SU-DHL-6 (cell line): ENCODE results near the gene AMTN.

Experiments
- H2AFZ ChIP-seq: fragments of 200-600 bp; sonication (generic); 2 replicates; pipeline ENCODE4 v1.6.1; 2014; ENCODE audit warnings: low read depth, mild to moderate bottlenecking, moderate library complexity, mixed read lengths, antibody characterized with exemption, low read length; ENCODE audit not compliant: severe bottlenecking
- H3F3A ChIP-seq: fragments of 200-600 bp; shearing (Covaris generic); 2 replicates; pipeline ENCODE4 v1.6.0; 2016; ENCODE audit warnings: antibody characterized with exemption, mild to moderate bottlenecking; ENCODE audit not compliant: insufficient read depth
- H3K27ac ChIP-seq: fragments of 200-600 bp; sonication (generic); 2 replicates; pipeline ENCODE4 v1.5.1; 2016; ENCODE audit warnings: low read depth, mild to moderate bottlenecking, low read length, moderate library complexity, mixed read lengths
- H3K27me3 ChIP-seq: fragments of 200-600 bp; sonication (generic), shearing (Covaris generic); 2 replicates; pipeline ENCODE4 v1.6.0; 2014; ENCODE audit warnings: mild to moderate bottlenecking, low read length
- H3K36me3 ChIP-seq: fragments of 200-600 bp; sonication (generic); 2 replicates; pipeline ENCODE4 v1.6.1; 2014; ENCODE audit warnings: mild to moderate bottlenecking, low read length, mixed read lengths
- H3K4me2 ChIP-seq: fragments of 300-600, 200-600 bp; shearing (Covaris generic), sonication (generic); 2 replicates; pipeline ENCODE4 v1.6.0; 2014; ENCODE audit warnings: low read length, low read depth, mild to moderate bottlenecking; ENCODE audit not compliant: poor library complexity, severe bottlenecking
- H3K4me3 ChIP-seq: fragments of 200-600 bp; sonication (generic); 2 replicates; pipeline ENCODE4 v1.5.1; 2014; ENCODE audit warnings: antibody characterized with exemption, low read length, mild to moderate bottlenecking, mixed read lengths; ENCODE audit not compliant: insufficient read depth, poor library complexity, severe bottlenecking
- H3K79me2 ChIP-seq: fragments of 200-600 bp; sonication (generic); 2 replicates; pipeline ENCODE4 v1.6.1; 2014; ENCODE audit warnings: mild to moderate bottlenecking, low read length, moderate library complexity; ENCODE audit not compliant: insufficient read depth
- H3K9ac ChIP-seq: fragments of 200-600 bp; sonication (generic); 2 replicates; pipeline ENCODE4 v1.7.0; 2014; ENCODE audit warnings: mild to moderate bottlenecking, low read length
- H3K9me2 ChIP-seq: fragments of 200-600 bp; sonication (generic); replicated peaks from 2 replicates; pipeline ENCODE4 v1.6.1; 2014; ENCODE audit warnings: low read length; ENCODE audit not compliant: insufficient read depth
- H3K9me3 ChIP-seq: fragments of 200-600 bp; sonication (generic); 2 replicates; pipeline ENCODE4 v1.6.1; 2014; ENCODE audit warnings: low read length, mixed read lengths; ENCODE audit not compliant: insufficient read depth
- H4K20me1 ChIP-seq: fragments of 200-600 bp; sonication (generic); 2 replicates; pipeline ENCODE4 v1.6.1; 2014; ENCODE audit warnings: low read depth, mild to moderate bottlenecking, antibody characterized with exemption, low read length, moderate library complexity, mixed read lengths
- EZH2phosphoT487 ChIP-seq: fragments of 200-600 bp; sonication (generic), shearing (Covaris generic); conservative IDR thresholded peaks from 2 replicates; pipeline ENCODE4 v1.6.1; 2018; ENCODE audit warnings: mild to moderate bottlenecking, antibody characterized with exemption, low read length, moderate library complexity, mixed read lengths
- TF ChIP-seq, protein P1 (sequence below): fragments of 200-600 bp; sonication (generic); IDR thresholded peaks from one replicate; pipeline ENCODE4 v1.5.1; 2017; ENCODE audit warnings: antibody characterized with exemption, mild to moderate bottlenecking, low read length, moderate library complexity; ENCODE audit not compliant: insufficient read depth, poor library complexity, severe bottlenecking

The AMTN gene

DNA sequence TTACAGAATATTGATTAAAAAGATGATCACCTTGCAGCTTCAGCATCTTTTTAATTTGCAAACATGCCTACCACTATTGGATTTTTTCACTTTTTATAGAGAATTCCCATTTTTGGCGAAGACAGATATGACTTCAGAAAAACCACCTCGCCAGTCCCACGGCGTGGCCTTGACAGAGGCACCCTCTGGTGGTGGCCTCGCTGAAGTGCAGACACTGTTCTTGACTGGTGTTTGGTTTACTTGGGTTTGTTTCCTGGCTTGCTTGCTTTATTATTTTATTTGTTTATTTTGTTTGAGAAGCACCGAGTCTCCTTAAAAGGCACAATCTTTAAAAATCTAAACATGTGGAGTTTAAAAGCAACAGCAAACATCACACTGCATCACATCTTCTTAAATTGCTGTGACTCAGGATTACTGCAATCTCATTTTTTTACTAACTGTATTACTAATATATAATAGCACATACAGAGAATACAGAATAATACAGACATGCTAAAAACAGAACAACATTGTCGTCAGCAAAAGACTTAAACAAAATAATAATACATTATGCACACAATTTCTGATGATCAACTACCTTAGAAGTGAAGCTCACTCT lies 13.1 kb upstream of the AMTN start:
- Histone ChIP-seq H3K9me2 (no peaks in the 10 kb centered on the region), H2AFZ (no peak overlapping the region), H3K4me2 (no peak overlapping the region), H3K4me3 (no peak overlapping the region), H3F3A (no peaks in the 10 kb centered on the region), H3K27ac (no peak overlapping the region), H3K9ac (no peak overlapping the region), H3K27me3 (no peaks in the 10 kb centered on the region), H3K9me3 (no peaks in the 10 kb centered on the region), H3K79me2 (no peaks in the 10 kb centered on the region), H4K20me1 (no peaks in the 10 kb centered on the region), H3K36me3 (no peaks in the 10 kb centered on the region)
- TF ChIP-seq, protein P1, sequence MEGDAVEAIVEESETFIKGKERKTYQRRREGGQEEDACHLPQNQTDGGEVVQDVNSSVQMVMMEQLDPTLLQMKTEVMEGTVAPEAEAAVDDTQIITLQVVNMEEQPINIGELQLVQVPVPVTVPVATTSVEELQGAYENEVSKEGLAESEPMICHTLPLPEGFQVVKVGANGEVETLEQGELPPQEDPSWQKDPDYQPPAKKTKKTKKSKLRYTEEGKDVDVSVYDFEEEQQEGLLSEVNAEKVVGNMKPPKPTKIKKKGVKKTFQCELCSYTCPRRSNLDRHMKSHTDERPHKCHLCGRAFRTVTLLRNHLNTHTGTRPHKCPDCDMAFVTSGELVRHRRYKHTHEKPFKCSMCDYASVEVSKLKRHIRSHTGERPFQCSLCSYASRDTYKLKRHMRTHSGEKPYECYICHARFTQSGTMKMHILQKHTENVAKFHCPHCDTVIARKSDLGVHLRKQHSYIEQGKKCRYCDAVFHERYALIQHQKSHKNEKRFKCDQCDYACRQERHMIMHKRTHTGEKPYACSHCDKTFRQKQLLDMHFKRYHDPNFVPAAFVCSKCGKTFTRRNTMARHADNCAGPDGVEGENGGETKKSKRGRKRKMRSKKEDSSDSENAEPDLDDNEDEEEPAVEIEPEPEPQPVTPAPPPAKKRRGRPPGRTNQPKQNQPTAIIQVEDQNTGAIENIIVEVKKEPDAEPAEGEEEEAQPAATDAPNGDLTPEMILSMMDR, result peak; percentile 43
- TF ChIP-seq EZH2phosphoT487, result no peak

DNA sequence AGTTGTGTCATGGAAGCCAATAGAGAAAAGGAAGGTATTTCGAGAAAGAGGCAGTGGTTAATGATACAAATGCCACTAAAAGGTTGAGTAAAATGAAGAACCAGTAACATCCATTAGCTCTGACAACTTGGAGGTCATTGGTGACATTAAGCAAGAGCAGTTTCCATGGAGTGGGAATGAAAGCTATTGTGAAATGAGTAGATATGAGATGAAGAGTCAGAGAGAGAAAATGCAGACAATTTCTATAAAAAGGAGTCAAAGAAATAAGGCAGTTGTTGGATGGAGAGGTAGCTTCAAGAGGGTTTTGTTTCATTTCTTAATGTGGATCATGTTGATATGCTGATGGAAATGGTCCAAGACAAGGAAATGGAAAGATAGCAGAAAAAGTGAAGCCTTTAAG lies 9.6 kb upstream of the AMTN start:
- TF ChIP-seq, protein P1, result no peak
- TF ChIP-seq EZH2phosphoT487, result no peak
- H2AFZ ChIP-seq, result no peak overlapping the region

DNA sequence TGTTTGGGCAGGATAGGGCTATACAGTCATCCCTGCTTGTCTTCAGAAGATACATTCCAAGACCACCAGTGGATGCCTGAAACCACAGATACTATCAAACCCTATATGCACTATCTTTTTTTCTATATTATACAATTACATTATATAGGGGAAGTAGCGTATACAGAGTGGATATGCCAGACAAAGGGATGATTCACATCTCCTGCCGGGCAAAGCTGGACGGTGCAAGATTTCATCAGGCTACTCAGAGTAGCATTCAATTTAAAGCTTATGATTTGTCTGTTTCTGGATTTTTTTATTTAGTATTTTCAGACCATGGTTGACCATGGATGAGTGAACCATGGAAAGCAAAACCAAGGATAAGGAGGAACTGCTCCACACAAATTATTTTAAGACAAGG lies 7.0 kb upstream of the AMTN start:
- Histone ChIP-seq H3K9me3 (no peaks in the 10 kb centered on the region), H3K79me2 (no peaks in the 10 kb centered on the region), H2AFZ (no peak overlapping the region), H3K4me2 (no peak overlapping the region), H3K9ac (no peak overlapping the region), H3K27ac (no peak overlapping the region), H3K36me3 (no peaks in the 10 kb centered on the region), H3K4me3 (no peak overlapping the region), H4K20me1 (no peaks in the 10 kb centered on the region), H3F3A (no peaks in the 10 kb centered on the region), H3K9me2 (no peaks in the 10 kb centered on the region), H3K27me3 (no peaks in the 10 kb centered on the region)
- no peak for TF ChIP-seq EZH2phosphoT487
- TF ChIP-seq, protein P1, result no peak

More for the DNA sequence above, 9.6 kb upstream of the AMTN start:
- Histone ChIP-seq H4K20me1 (no peaks in the 10 kb centered on the region), H3K4me2 (no peak overlapping the region), H3K9ac (no peak overlapping the region), H3K9me2 (no peaks in the 10 kb centered on the region), H3K9me3 (no peaks in the 10 kb centered on the region), H3K27me3 (no peaks in the 10 kb centered on the region), H3K4me3 (no peak overlapping the region), H3F3A (no peaks in the 10 kb centered on the region), H3K27ac (no peak overlapping the region), H3K79me2 (no peaks in the 10 kb centered on the region), H3K36me3 (no peaks in the 10 kb centered on the region)
